HepG2 (cell line): ENCODE measurements around the gene SLC35A1. TPM values are rescaled to one million over a fixed set of nuclear protein-coding genes. Genes with fewer than 3 reads are reported as not detected.

ENCODE experiments used
- CEBPZ ChIP-seq: IDR thresholded peaks from 2 replicates; pipeline ENCODE4 v1.6.1; 2012; ENCODE audit warnings: low read length, improper control_type of control experiment
- GATAD2A ChIP-seq: IDR thresholded peaks from 2 replicates; pipeline ENCODE4 v1.6.1; 2016
- GTF2F1 ChIP-seq: fragments of 150-350 bp; IDR thresholded peaks from 2 replicates; pipeline ENCODE4 v1.6.1; 2014; ENCODE audit warnings: low read length
- HOXA7 ChIP-seq: sonication (generic); formaldehyde crosslinking; IDR thresholded peaks from 2 replicates; pipeline ENCODE4 v1.8.1; 2022; ENCODE audit warnings: mild to moderate bottlenecking, missing genetic modification reagents, moderate library complexity
- KLF13 ChIP-seq: sonication (generic); formaldehyde crosslinking; IDR thresholded peaks from 2 replicates; pipeline ENCODE4 v1.4.0; 2020; ENCODE audit warnings: mild to moderate bottlenecking, missing genetic modification reagents
- MIER2 ChIP-seq: IDR thresholded peaks from 2 replicates; pipeline ENCODE4 v1.6.1; 2016; ENCODE audit warnings: missing biosample characterization, missing genetic modification reagents
- NAIF1 ChIP-seq: sonication (generic); formaldehyde crosslinking; IDR thresholded peaks from 2 replicates; pipeline ENCODE4 v1.5.0; 2020; ENCODE audit warnings: mild to moderate bottlenecking, missing genetic modification reagents, borderline replicate concordance
- PCBP1 ChIP-seq: fragments of 200-400 bp; formaldehyde crosslinking; IDR thresholded peaks from 2 replicates; pipeline ENCODE4 v1.6.1; 2017; ENCODE audit warnings: mild to moderate bottlenecking, low read depth, low read length, borderline replicate concordance
- POLR2AphosphoS5 ChIP-seq: IDR thresholded peaks from 2 replicates; pipeline ENCODE4 v1.6.1; 2012; ENCODE audit warnings: low read depth, low read length
- RBM22 ChIP-seq: fragments of 200-400 bp; formaldehyde crosslinking; optimal IDR thresholded peaks from 2 replicates; pipeline ENCODE3; 2017; ENCODE audit warnings: mild to moderate bottlenecking, low read length, moderate library complexity
- SP5 ChIP-seq: IDR thresholded peaks from 2 replicates; pipeline ENCODE4 v1.6.1; 2016; ENCODE audit warnings: low read depth, borderline replicate concordance
- SRF ChIP-seq: IDR thresholded peaks from 2 replicates; pipeline ENCODE4 v1.6.1; 2011; ENCODE audit warnings: mild to moderate bottlenecking, low read depth, low read length, moderate library complexity
- THYN1 ChIP-seq: sonication (generic); formaldehyde crosslinking; IDR thresholded peaks from 2 replicates; pipeline ENCODE4 v1.8.1; 2023; ENCODE audit warnings: low read depth, mild to moderate bottlenecking, moderate library complexity, missing genetic modification reagents, borderline replicate concordance
- TOE1 ChIP-seq: sonication (generic); formaldehyde crosslinking; IDR thresholded peaks from 2 replicates; pipeline ENCODE4 v1.4.0; 2020; ENCODE audit warnings: mild to moderate bottlenecking, missing genetic modification reagents
- U2AF2 ChIP-seq: fragments of 200-400 bp; formaldehyde crosslinking; IDR thresholded peaks from 2 replicates; pipeline ENCODE4 v1.6.1; 2017; ENCODE audit warnings: low read depth, mild to moderate bottlenecking, low read length
- ZNF510 ChIP-seq: sonication (generic); formaldehyde crosslinking; IDR thresholded peaks from 2 replicates; pipeline ENCODE4 v1.4.0; 2020; ENCODE audit warnings: low read depth, mild to moderate bottlenecking, missing genetic modification reagents
- ZNF7 ChIP-seq: IDR thresholded peaks from 2 replicates; pipeline ENCODE4 v1.6.1; 2016; ENCODE audit warnings: missing biosample characterization, missing genetic modification reagents
- polyA plus RNA-seq, 8 experiments: library from polyadenylated mRNA; depleted of rRNA in 3 of 8; stranded (reverse) in 7 of 8; unstranded in 1 of 8; fragments of >200 nt; fragmentation: Illumina TruSeq in 4 of 8; extraction: Trizol in 4 of 8; gene quantifications; 2 replicates each; pipeline versions ENCODE4 v1.2.1 to v1.2.3, GENCODE V29; 2011 to 2016; ENCODE audit warnings: low read depth in 4 of 8, missing spikeins in 1 of 8, mixed read lengths in 1 of 8; ENCODE audit not compliant: insufficient read depth in 1 of 8
- total RNA-seq, 5 experiments: library from RNA; depleted of rRNA; stranded (reverse); fragments of >200 nt; fragmentation: Illumina TruSeq; extraction: Trizol; gene quantifications; 2 replicates each; pipeline ENCODE4 v1.2.3, GENCODE V29; 2016; ENCODE audit warnings: low read depth in 1 of 5
- TF ChIP-seq, protein P1 (sequence below): sonication (generic); formaldehyde crosslinking; IDR thresholded peaks from 2 replicates; pipeline ENCODE4 v1.8.1; 2023; ENCODE audit warnings: missing genetic modification reagents, inconsistent platforms, borderline replicate concordance
- TF ChIP-seq, protein P2 (sequence below): sonication (generic); formaldehyde crosslinking; IDR thresholded peaks from 2 replicates; pipeline ENCODE4 v1.5.0; 2020; ENCODE audit warnings: mild to moderate bottlenecking, low read depth, missing genetic modification reagents, borderline replicate concordance
- TF ChIP-seq, protein P3 (sequence below): sonication (generic); formaldehyde crosslinking; IDR thresholded peaks from 2 replicates; pipeline ENCODE4 v1.8.0; 2022; ENCODE audit warnings: missing genetic modification reagents, mild to moderate bottlenecking, borderline replicate concordance
- TF ChIP-seq, protein P4 (sequence below), 2 experiments: sonication (generic) in 1 of 2; formaldehyde crosslinking in 1 of 2; IDR thresholded peaks; 2 replicates each; pipeline versions ENCODE4 v1.5.1 to v1.6.1; 2011 to 2020; ENCODE audit warnings: borderline replicate concordance in 1 of 2, low read depth in 1 of 2, low read length in 1 of 2, mild to moderate bottlenecking in 1 of 2, missing genetic modification reagents in 1 of 2, moderate library complexity in 1 of 2

SLC35A1 gene
- total and polyA plus RNA-seq, 2 of the 13 experiments (the other 11 are each of a cell fraction or from before 2014, with no cell fraction given): 24.8 to 25.1 TPM

- TF ChIP-seq CEBPZ (no peak), TOE1 (CRISPR knock-in tag) (no peak), PCBP1 (no peak), NAIF1 (CRISPR knock-in tag) (peak; percentile 83), SRF (peak; percentile 17; the same call in 1 of the 2 replicates), POLR2AphosphoS5 (peak; percentile 79), ZNF7 (CRISPR knock-in tag) (no peak), SP5 (0 out of 2 replicates have a peak, but pooled peaks have one; percentile 56), MIER2 (no peak), THYN1 (CRISPR knock-in tag) (no peak), RBM22 (no peak), KLF13 (CRISPR knock-in tag) (0 out of 2 replicates have a peak, but pooled peaks have one; percentile 52), GATAD2A (CRISPR knock-in tag) (peak; percentile 54; the same call in 1 of the 2 replicates), ZNF510 (CRISPR knock-in tag) (no peak), HOXA7 (CRISPR knock-in tag) (no peak), GTF2F1 (no peak), U2AF2 (no peak)
- TF ChIP-seq, protein P1, sequence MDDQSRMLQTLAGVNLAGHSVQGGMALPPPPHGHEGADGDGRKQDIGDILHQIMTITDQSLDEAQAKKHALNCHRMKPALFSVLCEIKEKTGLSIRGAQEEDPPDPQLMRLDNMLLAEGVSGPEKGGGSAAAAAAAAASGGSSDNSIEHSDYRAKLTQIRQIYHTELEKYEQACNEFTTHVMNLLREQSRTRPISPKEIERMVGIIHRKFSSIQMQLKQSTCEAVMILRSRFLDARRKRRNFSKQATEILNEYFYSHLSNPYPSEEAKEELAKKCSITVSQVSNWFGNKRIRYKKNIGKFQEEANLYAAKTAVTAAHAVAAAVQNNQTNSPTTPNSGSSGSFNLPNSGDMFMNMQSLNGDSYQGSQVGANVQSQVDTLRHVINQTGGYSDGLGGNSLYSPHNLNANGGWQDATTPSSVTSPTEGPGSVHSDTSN (CRISPR knock-in tag): no peak
- TF ChIP-seq, protein P2, sequence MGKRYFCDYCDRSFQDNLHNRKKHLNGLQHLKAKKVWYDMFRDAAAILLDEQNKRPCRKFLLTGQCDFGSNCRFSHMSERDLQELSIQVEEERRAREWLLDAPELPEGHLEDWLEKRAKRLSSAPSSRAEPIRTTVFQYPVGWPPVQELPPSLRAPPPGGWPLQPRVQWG: no peak
- TF ChIP-seq, protein P3, sequence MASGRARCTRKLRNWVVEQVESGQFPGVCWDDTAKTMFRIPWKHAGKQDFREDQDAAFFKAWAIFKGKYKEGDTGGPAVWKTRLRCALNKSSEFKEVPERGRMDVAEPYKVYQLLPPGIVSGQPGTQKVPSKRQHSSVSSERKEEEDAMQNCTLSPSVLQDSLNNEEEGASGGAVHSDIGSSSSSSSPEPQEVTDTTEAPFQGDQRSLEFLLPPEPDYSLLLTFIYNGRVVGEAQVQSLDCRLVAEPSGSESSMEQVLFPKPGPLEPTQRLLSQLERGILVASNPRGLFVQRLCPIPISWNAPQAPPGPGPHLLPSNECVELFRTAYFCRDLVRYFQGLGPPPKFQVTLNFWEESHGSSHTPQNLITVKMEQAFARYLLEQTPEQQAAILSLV (CRISPR knock-in tag): no peak; the same call in 1 of the 2 replicates
- TF ChIP-seq, protein P4, sequence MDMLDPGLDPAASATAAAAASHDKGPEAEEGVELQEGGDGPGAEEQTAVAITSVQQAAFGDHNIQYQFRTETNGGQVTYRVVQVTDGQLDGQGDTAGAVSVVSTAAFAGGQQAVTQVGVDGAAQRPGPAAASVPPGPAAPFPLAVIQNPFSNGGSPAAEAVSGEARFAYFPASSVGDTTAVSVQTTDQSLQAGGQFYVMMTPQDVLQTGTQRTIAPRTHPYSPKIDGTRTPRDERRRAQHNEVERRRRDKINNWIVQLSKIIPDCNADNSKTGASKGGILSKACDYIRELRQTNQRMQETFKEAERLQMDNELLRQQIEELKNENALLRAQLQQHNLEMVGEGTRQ (IDR thresholded peaks at IDR 0.05; ENCODE audit: low read depth, low read length): no peak
- TF ChIP-seq, protein P4 (CRISPR knock-in tag; IDR thresholded peaks at IDR 0.05; ENCODE audit: borderline replicate concordance): no peak; the same call in 1 of the 2 replicates
Measured at GRCh38 chr6:87472525-87473418, at the start of gene SLC35A1 (continued).
